Skin of body (tissue), 1 donor: ENCODE data around the gene TMEM106B. TPM values are rescaled to one million over a fixed set of nuclear protein-coding genes. Genes with fewer than 3 reads are reported as not detected.

Experiments
- total RNA-seq: library from RNA; depleted of rRNA; stranded (reverse); fragments of >200 nt; gene quantifications from one replicate; pipeline ENCODE4 v1.2.3, GENCODE V29; 2014

The TMEM106B gene
- total RNA-seq, 1 donor from 2014 or later: 33.6 TPM

Other genes with a start within 250 kb of the TMEM106B start
- gene VWDE, start 192.6 kb downstream of the TMEM106B start, total RNA-seq: 0.39 TPM